ENCODE data around the gene GRM4. TPM values are rescaled to one million over a fixed set of nuclear protein-coding genes. Genes with fewer than 3 reads are reported as not detected.
A peak's percentile ranks its signal among the peaks of the same experiment; 100 is the strongest.
"Not testable (repeated sequence)": the region's sequence is repeated elsewhere in the genome, so short reads cannot be mapped to it uniquely, and the experiment has no call there.

GRM4 gene
- total RNA-seq (2022) (not detected in 2 replicates), Bru-seq, nascent RNA (percentile 5 among the genes with signal in this experiment), BruChase-seq, experiment 1, labeled RNA remaining after a 6-hour chase (percentile 6 among the genes with signal in this experiment), BruChase-seq, experiment 2, labeled RNA remaining after a 2-hour chase (percentile 5 among the genes with signal in this experiment)
- long read RNA-seq: 0 reads

- no TSS peak for BruUV-seq (replicated peaks)
- intact Hi-C loops (cut with micrococcal nuclease; ENCODE audit: unreplicated experiment): loop anchor here (10.0 kb wide), 1 partner anchor 431 kb away; the partner anchor contains the start of gene UQCC2
- no peak for TF ChIP-seq CTCF (IDR thresholded peaks at IDR 0.05; ENCODE audit: unreplicated experiment)
- DNase-seq: no peak
- Mint-ChIP-seq H3K27me3 (ENCODE audit: unreplicated experiment) (peaks cover 100% of the 10 kb centered on the region), H3K27ac (ENCODE audit: unreplicated experiment) (no peak within 1 kb of the TSS), H3K4me3 (ENCODE audit: low read depth, unreplicated experiment) (peak within 1 kb of the TSS; percentile 78), H3K9me3 (ENCODE audit: low read depth, unreplicated experiment) (no peaks in the 10 kb centered on the region), H3K4me1 (ENCODE audit: low read depth, unreplicated experiment) (peaks cover 13% of the 10 kb centered on the region), H3K36me3 (ENCODE audit: insufficient read depth, unreplicated experiment) (peaks cover 5% of the 10 kb centered on the region)
- CTCF ChIA-PET: interaction anchor here (0.5 to 1.2 kb wide), 2 partner anchors 91 to 435 kb away, joined by 3 to 4 read pairs; partner anchors contain the start of gene UQCC2
These were observed at the start of gene GRM4 for GRCh38 chr6:34146021-34146782. GRM4 (minus strand) TSS chr6:34146087; CDS start chr6:34133496, 12,591 bp downstream.

- H3K27me3 Mint-ChIP-seq (ENCODE audit: unreplicated experiment): peaks cover 15% of the 10 kb centered on the region
- peaks cover 18% of the 10 kb centered on the region for H3K4me1 Mint-ChIP-seq (ENCODE audit: low read depth, unreplicated experiment)
- CTCF ChIA-PET: interaction anchor here (0.5 to 1.8 kb wide), 2 partner anchors 29 to 239 kb away, joined by 3 to 7 read pairs; no protein-coding TSS in a partner anchor
- no peak overlapping the region for H3K27ac Mint-ChIP-seq (ENCODE audit: unreplicated experiment)
- H3K9me3 Mint-ChIP-seq (ENCODE audit: low read depth, unreplicated experiment): no peaks in the 10 kb centered on the region
- peaks cover 8% of the 10 kb centered on the region for H3K36me3 Mint-ChIP-seq (ENCODE audit: insufficient read depth, unreplicated experiment)
- H3K4me3 Mint-ChIP-seq (ENCODE audit: low read depth, unreplicated experiment): no peak overlapping the region
- BruUV-seq (replicated peaks): no TSS peak
- peak; percentile 19 for TF ChIP-seq CTCF (IDR thresholded peaks at IDR 0.05; ENCODE audit: unreplicated experiment)
- intact Hi-C loops (cut with micrococcal nuclease; ENCODE audit: unreplicated experiment): loop anchor here (5.0 kb wide), 1 partner anchor 198 kb away; the partner anchor contains the start of gene NUDT3
- DNase-seq: no peak
These were observed 48.9 kb upstream of the GRM4 start for GRCh38 chr6:34194772-34195171.

- DNase-seq: no peak
- no TSS peak for BruUV-seq (replicated peaks)
- H3K9me3 Mint-ChIP-seq (ENCODE audit: low read depth, unreplicated experiment): no peaks in the 10 kb centered on the region
- H3K27ac Mint-ChIP-seq (ENCODE audit: unreplicated experiment): no peak overlapping the region
- CTCF ChIA-PET: interaction anchor here (0.7 to 2.1 kb wide), 3 partner anchors 27 to 432 kb away, joined by 3 to 5 read pairs (median 3); no protein-coding TSS in a partner anchor
- intact Hi-C loops (cut with micrococcal nuclease; ENCODE audit: unreplicated experiment): no loop called here
- H3K27me3 Mint-ChIP-seq (ENCODE audit: unreplicated experiment): peaks cover 12% of the 10 kb centered on the region
- peaks cover 8% of the 10 kb centered on the region for H3K4me1 Mint-ChIP-seq (ENCODE audit: low read depth, unreplicated experiment)
- H3K4me3 Mint-ChIP-seq (ENCODE audit: low read depth, unreplicated experiment): no peak overlapping the region
- H3K36me3 Mint-ChIP-seq (ENCODE audit: insufficient read depth, unreplicated experiment): no peaks in the 10 kb centered on the region
- TF ChIP-seq CTCF (IDR thresholded peaks at IDR 0.05; ENCODE audit: unreplicated experiment): no peak
These were observed 44.7 kb upstream of the GRM4 start for GRCh38 chr6:34190504-34191122.

GRCh38 chr6:34189806-34190503 lies 44.1 kb upstream of the GRM4 start:
- H3K36me3 Mint-ChIP-seq (ENCODE audit: insufficient read depth, unreplicated experiment): no peaks in the 10 kb centered on the region
- no peaks in the 10 kb centered on the region for H3K9me3 Mint-ChIP-seq (ENCODE audit: low read depth, unreplicated experiment)
- intact Hi-C loops (cut with micrococcal nuclease; ENCODE audit: unreplicated experiment): no loop called here
- no peak overlapping the region for H3K27ac Mint-ChIP-seq (ENCODE audit: unreplicated experiment)
- no peak overlapping the region for H3K4me3 Mint-ChIP-seq (ENCODE audit: low read depth, unreplicated experiment)
- peaks cover 1% of the 10 kb centered on the region for H3K4me1 Mint-ChIP-seq (ENCODE audit: low read depth, unreplicated experiment)
- DNase-seq: no peak
- peaks cover 5% of the 10 kb centered on the region for H3K27me3 Mint-ChIP-seq (ENCODE audit: unreplicated experiment)
- BruUV-seq (replicated peaks): no TSS peak
- CTCF ChIA-PET: interaction anchor here (1.2 to 2.1 kb wide), 2 partner anchors 26 to 135 kb away, joined by 3 to 5 read pairs; no protein-coding TSS in a partner anchor
- TF ChIP-seq CTCF (IDR thresholded peaks at IDR 0.05; ENCODE audit: unreplicated experiment): no peak

GRCh38 chr6:34184726-34185125 lies 38.8 kb upstream of the GRM4 start:
- CTCF ChIA-PET: interaction anchor here (0.7 kb wide), 1 partner anchor 124 kb away, joined by 3 read pairs; no protein-coding TSS in a partner anchor
- H3K4me1 Mint-ChIP-seq (ENCODE audit: low read depth, unreplicated experiment); H3K4me3 Mint-ChIP-seq (ENCODE audit: low read depth, unreplicated experiment); H3K27me3 Mint-ChIP-seq (ENCODE audit: unreplicated experiment); H3K36me3 Mint-ChIP-seq (ENCODE audit: insufficient read depth, unreplicated experiment); intact Hi-C loops (cut with micrococcal nuclease; ENCODE audit: unreplicated experiment); BruUV-seq (replicated peaks); H3K9me3 Mint-ChIP-seq (ENCODE audit: low read depth, unreplicated experiment); DNase-seq; H3K27ac Mint-ChIP-seq (ENCODE audit: unreplicated experiment): not testable (repeated sequence)
